Suprapubic skin (tissue), 4 donors: ENCODE results near the gene SHOC2. TPM values are rescaled to one million over a fixed set of nuclear protein-coding genes. Genes with fewer than 3 reads are reported as not detected.
A peak's percentile ranks its signal among the peaks of the same experiment; 100 is the strongest.
"Not testable (repeated sequence)": the region's sequence is repeated elsewhere in the genome, so short reads cannot be mapped to it uniquely, and the experiment has no call there.

Experiments
- DNase-seq, 2 donors: peaks; one replicate each; pipeline ENCODE4 v3.0.0-alpha.2; 2019; ENCODE audit warnings: low spot score in 2 of 2
- H3K27ac ChIP-seq: fragments of 200-600 bp; sonication (generic); one replicate; pipeline ENCODE4 v1.5.1; 2019
- H3K27me3 ChIP-seq: fragments of 200-600 bp; sonication (generic); one replicate; pipeline ENCODE4 v1.5.1; 2019
- H3K36me3 ChIP-seq: fragments of 200-600 bp; sonication (generic); one replicate; pipeline ENCODE4 v1.5.1; 2019
- H3K4me1 ChIP-seq: fragments of 200-600 bp; sonication (generic); one replicate; pipeline ENCODE4 v1.5.1; 2019
- H3K4me3 ChIP-seq: fragments of 200-600 bp; sonication (generic); one replicate; pipeline ENCODE4 v1.5.1; 2019; ENCODE audit warnings: mild to moderate bottlenecking
- H3K9me3 ChIP-seq: fragments of 200-600 bp; sonication (generic); one replicate; pipeline ENCODE4 v1.5.1; 2019
- EP300 ChIP-seq: sonication (generic); formaldehyde crosslinking; IDR thresholded peaks from one replicate; pipeline ENCODE4 v1.6.1; 2017; ENCODE audit warnings: antibody characterized with exemption
- POLR2A ChIP-seq, 2 donors: fragments of 450-650 bp; IDR thresholded peaks; one replicate each; pipeline ENCODE4 v1.6.1; 2017; ENCODE audit warnings: antibody characterized with exemption in 2 of 2, mild to moderate bottlenecking in 2 of 2, moderate library complexity in 2 of 2
- POLR2AphosphoS5 ChIP-seq, 3 donors: sonication (generic); formaldehyde crosslinking; IDR thresholded peaks; one replicate each; pipeline ENCODE4 v1.6.1; 2017; ENCODE audit warnings: antibody characterized with exemption in 3 of 3
- WGBS: methylation state at CpG from one replicate; pipeline ENCODE4 v1.1.5; 2018; 5-methylcytosine and 5-hydroxymethylcytosine counted together
- total RNA-seq, 4 donors: library from RNA; depleted of rRNA; stranded (reverse); fragments of >200 nt; gene quantifications; one replicate each; pipeline ENCODE4 v1.1.0, GENCODE V29; 2016
- TF ChIP-seq, protein P1 (sequence below), 2 donors: fragments of 200-600 bp in 1 of 2; fragments of 450-650 bp in 1 of 2; sonication (generic) in 1 of 2; IDR thresholded peaks; one replicate each; pipeline ENCODE4 v1.5.1; 2016 to 2019; ENCODE audit warnings: antibody characterized with exemption in 2 of 2, mild to moderate bottlenecking in 1 of 2, moderate library complexity in 1 of 2

The SHOC2 gene
- total RNA-seq, 4 donors from 2014 or later: 33.8 to 80.8 (median 40.8) TPM

DNA sequence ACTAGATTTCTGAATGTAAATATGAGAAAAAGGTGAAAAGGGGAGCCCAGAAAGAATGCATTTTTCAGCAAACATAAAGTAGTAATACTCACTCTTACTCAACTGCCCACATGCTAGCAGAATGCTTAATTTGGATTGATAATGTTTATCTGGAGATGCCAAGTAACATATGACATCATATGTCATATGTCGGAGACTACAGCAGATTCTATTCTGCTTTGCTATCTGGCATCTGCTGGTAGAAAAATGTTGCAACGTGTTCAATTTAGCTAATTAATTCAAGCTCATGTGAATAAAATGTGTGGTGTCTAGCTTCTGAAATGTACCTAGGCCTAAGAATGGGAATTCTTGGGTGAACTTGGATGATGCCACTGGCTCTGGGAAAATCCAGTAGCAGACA, 5.0 kb upstream of the SHOC2 start:
- Histone ChIP-seq H3K27me3 (no peaks in the 10 kb centered on the region), H3K27ac (no peak overlapping the region), H3K9me3 (no peaks in the 10 kb centered on the region), H3K4me1 (peaks cover 12% of the 10 kb centered on the region), H3K36me3 (peaks cover 2% of the 10 kb centered on the region), H3K4me3 (no peak overlapping the region)
- no peak for DNase-seq
- 37% methylated on average over 2 of the region's 2 CpGs for WGBS
- TF ChIP-seq POLR2A (IDR thresholded peaks at IDR 0.05): no peak
- TF ChIP-seq POLR2AphosphoS5 (IDR thresholded peaks at IDR 0.05): no peak
- TF ChIP-seq, protein P1, sequence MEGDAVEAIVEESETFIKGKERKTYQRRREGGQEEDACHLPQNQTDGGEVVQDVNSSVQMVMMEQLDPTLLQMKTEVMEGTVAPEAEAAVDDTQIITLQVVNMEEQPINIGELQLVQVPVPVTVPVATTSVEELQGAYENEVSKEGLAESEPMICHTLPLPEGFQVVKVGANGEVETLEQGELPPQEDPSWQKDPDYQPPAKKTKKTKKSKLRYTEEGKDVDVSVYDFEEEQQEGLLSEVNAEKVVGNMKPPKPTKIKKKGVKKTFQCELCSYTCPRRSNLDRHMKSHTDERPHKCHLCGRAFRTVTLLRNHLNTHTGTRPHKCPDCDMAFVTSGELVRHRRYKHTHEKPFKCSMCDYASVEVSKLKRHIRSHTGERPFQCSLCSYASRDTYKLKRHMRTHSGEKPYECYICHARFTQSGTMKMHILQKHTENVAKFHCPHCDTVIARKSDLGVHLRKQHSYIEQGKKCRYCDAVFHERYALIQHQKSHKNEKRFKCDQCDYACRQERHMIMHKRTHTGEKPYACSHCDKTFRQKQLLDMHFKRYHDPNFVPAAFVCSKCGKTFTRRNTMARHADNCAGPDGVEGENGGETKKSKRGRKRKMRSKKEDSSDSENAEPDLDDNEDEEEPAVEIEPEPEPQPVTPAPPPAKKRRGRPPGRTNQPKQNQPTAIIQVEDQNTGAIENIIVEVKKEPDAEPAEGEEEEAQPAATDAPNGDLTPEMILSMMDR (IDR thresholded peaks at IDR 0.05): no peak
- no peak for TF ChIP-seq EP300

DNA sequence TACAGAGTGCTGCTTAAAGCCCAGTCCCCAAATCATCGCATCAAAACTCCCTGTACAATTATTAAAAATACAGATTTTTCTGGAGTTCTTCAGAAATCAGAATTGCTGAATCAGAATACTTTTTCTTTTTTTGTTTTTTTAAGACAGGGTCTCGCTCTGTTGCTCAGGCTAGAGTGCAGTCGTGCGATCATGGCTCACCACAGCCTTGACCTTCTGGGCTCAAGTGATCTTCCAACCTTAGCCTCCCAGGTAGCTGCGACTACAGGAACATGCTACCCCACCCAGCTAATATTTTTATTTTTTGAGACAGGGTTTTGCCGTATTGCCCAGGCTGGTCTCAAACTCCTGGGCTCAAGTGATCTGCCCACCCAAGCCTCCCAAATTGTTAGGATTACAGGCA, 4.4 kb upstream of the SHOC2 start:
- DNase-seq: no peak
- H3K36me3 ChIP-seq: peaks cover 2% of the 10 kb centered on the region
- WGBS: 97% methylated on average over 6 of the region's 6 CpGs
- H3K9me3 ChIP-seq: no peaks in the 10 kb centered on the region
- peaks cover 12% of the 10 kb centered on the region for H3K4me1 ChIP-seq
- H3K27me3 ChIP-seq: no peaks in the 10 kb centered on the region
- H3K4me3 ChIP-seq: no peak overlapping the region
- H3K27ac ChIP-seq: no peak overlapping the region
- TF ChIP-seq POLR2A (IDR thresholded peaks at IDR 0.05): no peak
- TF ChIP-seq POLR2AphosphoS5 (IDR thresholded peaks at IDR 0.05): no peak
- TF ChIP-seq, protein P1 (IDR thresholded peaks at IDR 0.05): no peak
- no peak for TF ChIP-seq EP300

DNA sequence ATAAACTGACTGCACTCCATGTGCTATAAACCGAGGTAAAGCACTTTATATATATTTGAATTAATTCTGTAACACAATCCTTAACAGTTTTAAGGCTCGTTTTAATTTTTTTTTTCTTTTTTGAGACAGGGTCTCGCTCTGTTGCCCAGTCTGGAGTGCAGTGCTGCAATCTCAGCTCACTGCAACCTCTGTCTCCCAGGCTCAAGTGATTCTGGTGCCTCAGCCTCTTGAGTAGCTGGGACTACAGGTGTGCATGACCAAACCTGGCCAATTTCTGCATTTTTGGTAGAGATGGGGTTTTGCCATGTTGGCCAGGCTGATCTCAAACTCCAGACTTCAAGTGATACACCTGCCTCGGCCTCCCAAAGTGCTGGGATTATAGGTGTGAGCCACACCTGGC, 3.8 kb upstream of the SHOC2 start:
- H3K9me3 ChIP-seq, H3K36me3 ChIP-seq, H3K27ac ChIP-seq, H3K4me3 ChIP-seq, H3K27me3 ChIP-seq, DNase-seq: not testable (repeated sequence)
- 97% methylated on average over 4 of the region's 4 CpGs for WGBS
- H3K4me1 ChIP-seq: peaks cover 13% of the 10 kb centered on the region

DNA sequence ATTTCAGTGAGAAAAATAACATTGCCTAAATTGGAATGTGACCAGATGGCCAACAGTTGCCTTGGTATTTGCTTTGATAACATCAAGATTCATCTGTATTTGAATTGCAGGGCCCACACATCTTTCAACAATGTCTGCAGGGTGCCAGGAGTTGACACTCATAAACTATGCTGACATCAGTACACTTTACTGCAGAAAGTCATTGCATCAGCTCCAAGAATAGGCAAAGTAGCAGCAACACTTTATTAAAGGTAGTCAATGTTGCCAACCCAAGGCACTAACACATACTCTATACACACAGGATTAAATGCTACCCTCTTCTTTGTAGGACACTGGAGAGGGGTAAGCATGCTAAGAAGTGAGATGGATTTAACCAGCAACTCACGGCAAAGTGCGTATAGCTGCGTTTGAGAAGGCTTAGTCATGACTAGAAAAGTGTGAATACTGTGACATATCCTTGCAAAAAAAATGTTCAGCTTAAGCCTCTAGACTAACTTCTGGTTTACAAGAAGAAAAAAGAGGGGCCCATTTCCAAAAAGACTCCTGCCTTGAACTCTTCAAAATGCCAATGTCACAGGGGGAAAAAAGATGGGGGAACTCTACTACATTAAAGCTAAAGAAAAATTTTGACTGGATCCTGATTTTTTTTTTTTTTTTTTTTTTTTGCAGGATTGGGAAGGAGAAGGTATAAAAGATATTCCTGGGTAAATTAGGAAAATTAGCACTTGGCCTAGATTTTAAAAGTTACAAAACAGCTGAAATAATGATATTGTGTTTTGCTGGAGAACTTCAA, 2.7 kb upstream of the SHOC2 start:
- Histone ChIP-seq H3K9me3 (no peaks in the 10 kb centered on the region), H3K27ac (no peak overlapping the region), H3K4me3 (no peak overlapping the region), H3K4me1 (peaks cover 25% of the 10 kb centered on the region), H3K36me3 (peaks cover 2% of the 10 kb centered on the region), H3K27me3 (no peaks in the 10 kb centered on the region)
- WGBS: 96% methylated on average over 3 of the region's 3 CpGs
- DNase-seq: no peak
- TF ChIP-seq, protein P1 (IDR thresholded peaks at IDR 0.05): no peak
- no peak for TF ChIP-seq EP300
- TF ChIP-seq POLR2AphosphoS5 (IDR thresholded peaks at IDR 0.05): no peak
- no peak for TF ChIP-seq POLR2A (IDR thresholded peaks at IDR 0.05)

DNA sequence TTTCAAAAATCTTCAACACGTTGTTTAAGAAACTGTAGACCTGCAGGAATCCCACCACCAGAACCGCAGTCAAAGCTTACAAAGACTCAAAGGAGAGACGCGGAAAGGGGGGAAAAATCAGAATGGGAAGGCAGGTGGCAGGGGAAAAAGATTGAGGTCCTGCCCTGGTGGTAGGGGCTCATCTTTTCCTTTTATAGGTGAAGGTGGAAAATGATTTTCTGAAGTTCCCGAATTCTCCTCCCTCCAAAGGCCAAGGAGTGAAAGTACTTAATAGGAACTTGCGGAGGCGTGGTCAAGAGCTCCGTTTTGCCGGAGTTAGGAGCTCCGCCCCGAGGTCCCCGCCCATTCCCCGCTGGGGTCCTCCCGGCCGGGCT, 1.1 kb upstream of the SHOC2 start:
- peaks cover 34% of the 10 kb centered on the region for H3K4me1 ChIP-seq
- H3K9me3 ChIP-seq: no peaks in the 10 kb centered on the region
- peak; percentile 97 to 98 for DNase-seq
- TF ChIP-seq, protein P1 (IDR thresholded peaks at IDR 0.05): no peak
- no peak for TF ChIP-seq EP300
- TF ChIP-seq POLR2A (IDR thresholded peaks at IDR 0.05): no peak
- TF ChIP-seq POLR2AphosphoS5 (IDR thresholded peaks at IDR 0.05): no peak
- peak overlapping the region; percentile 99 for H3K27ac ChIP-seq
- H3K4me3 ChIP-seq: peak overlapping the region; percentile 86
- no peaks in the 10 kb centered on the region for H3K36me3 ChIP-seq
- WGBS: 2% methylated on average over 8 of the region's 15 CpGs
- no peaks in the 10 kb centered on the region for H3K27me3 ChIP-seq
